SK-N-MC (cell line): ENCODE measurements around the gene SLC5A5.
"Not testable (repeated sequence)": the region's sequence is repeated elsewhere in the genome, so short reads cannot be mapped to it uniquely, and the experiment has no call there.

Source experiments
- EZH2 ChIP-seq: fragments of 200-600 bp; sonication (generic); IDR thresholded peaks from one replicate; pipeline ENCODE4 v1.6.1; 2017; ENCODE audit warnings: antibody characterized with exemption
- POLR2AphosphoS5 ChIP-seq: IDR thresholded peaks from 2 replicates; pipeline ENCODE4 v1.6.1; 2012; ENCODE audit warnings: mild to moderate bottlenecking, low read depth, low read length, borderline replicate concordance

DNA sequence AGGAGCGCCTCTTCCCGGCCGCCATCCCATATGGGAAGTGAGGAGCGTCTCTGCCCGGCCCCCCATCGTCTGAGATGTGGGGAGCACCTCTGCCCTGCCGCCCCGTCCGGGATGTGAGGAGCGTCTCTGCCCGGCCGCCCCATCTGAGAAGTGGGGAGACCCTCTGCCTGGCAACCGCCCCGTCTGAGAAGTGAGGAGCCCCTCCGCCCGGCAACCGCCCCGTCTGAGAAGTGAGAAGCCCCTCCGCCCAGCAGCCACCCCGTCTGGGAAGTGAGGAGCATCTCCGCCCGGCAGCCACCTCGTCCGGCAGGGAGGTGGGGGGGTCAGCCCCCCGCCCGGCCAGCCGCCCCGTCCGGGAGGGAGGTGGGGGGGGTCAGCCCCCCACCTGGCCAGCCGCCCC lies 46.4 kb downstream of the SLC5A5 start:
- TF ChIP-seq POLR2AphosphoS5, EZH2: not testable (repeated sequence)
